GM12878 (cell line): ENCODE data around the gene CCDC68.

ENCODE experiments used
- CBFB ChIP-seq: IDR thresholded peaks from 2 replicates; pipeline ENCODE4 v1.6.1; 2016; ENCODE audit warnings: antibody characterized with exemption, low read depth
- ETV6 ChIP-seq, 2 experiments: fragments of 450-650 bp in 1 of 2; IDR thresholded peaks in 1 of 2; conservative IDR thresholded peaks in 1 of 2; 2 replicates each; pipeline ENCODE4 v1.6.1; 2014; ENCODE audit warnings: antibody characterized with exemption in 1 of 2, borderline replicate concordance in 1 of 2, low read depth in 1 of 2, mild to moderate bottlenecking in 1 of 2, moderate library complexity in 1 of 2
- FOXM1 ChIP-seq: IDR thresholded peaks from 2 replicates; pipeline ENCODE4 v1.6.1; 2012; ENCODE audit warnings: low read depth, mild to moderate bottlenecking, inconsistent platforms, low read length, moderate library complexity
- PAX5 ChIP-seq: IDR thresholded peaks from 2 replicates; pipeline ENCODE4 v1.6.1; 2011; ENCODE audit warnings: low read depth, low read length, borderline replicate concordance
- SP1 ChIP-seq: IDR thresholded peaks from one replicate; pipeline ENCODE4 v1.6.1; 2011; ENCODE audit warnings: low read depth, low read length
- TARDBP ChIP-seq: IDR thresholded peaks from 2 replicates; pipeline ENCODE4 v1.6.1; 2016; ENCODE audit warnings: borderline replicate concordance
- YY1 ChIP-seq: IDR thresholded peaks from 2 replicates; pipeline ENCODE4 v1.6.1; 2011; ENCODE audit warnings: low read depth, mild to moderate bottlenecking, low read length
- TF ChIP-seq, protein P1 (sequence below): IDR thresholded peaks from 2 replicates; pipeline ENCODE4 v1.6.1; 2012; ENCODE audit warnings: low read length, inconsistent platforms
- TF ChIP-seq, protein P2 (sequence below), 3 experiments: IDR thresholded peaks in 2 of 3; conservative IDR thresholded peaks in 1 of 3; 2 replicates each; pipeline ENCODE4 v1.5.1; 2011; ENCODE audit warnings: low read depth in 3 of 3, low read length in 3 of 3, mild to moderate bottlenecking in 3 of 3, control low read depth in 2 of 3, moderate library complexity in 2 of 3, inconsistent platforms in 1 of 3, mixed read lengths in 1 of 3; ENCODE audit not compliant: control insufficient read depth in 2 of 3, insufficient read depth in 1 of 3; ENCODE audit errors: extremely low read depth in 1 of 3
- TF ChIP-seq, protein P3 (sequence below): fragments of 150-350 bp; IDR thresholded peaks from 2 replicates; pipeline ENCODE4 v1.6.1; 2016; ENCODE audit warnings: low read depth, low read length

GRCh38 chr18:54942569-54942968, 16.7 kb downstream of the CCDC68 start:
- TF ChIP-seq SP1, result no peak
- no peak for TF ChIP-seq ETV6 (conservative IDR thresholded peaks at IDR 0.05 in 1 of 2, IDR thresholded peaks at IDR 0.05 in 1 of 2; ENCODE audit: borderline replicate concordance in 1 of 2, low read depth in 1 of 2)
- TF ChIP-seq FOXM1, result no peak
- no peak for TF ChIP-seq TARDBP
- TF ChIP-seq PAX5, result no peak
- TF ChIP-seq, protein P1, sequence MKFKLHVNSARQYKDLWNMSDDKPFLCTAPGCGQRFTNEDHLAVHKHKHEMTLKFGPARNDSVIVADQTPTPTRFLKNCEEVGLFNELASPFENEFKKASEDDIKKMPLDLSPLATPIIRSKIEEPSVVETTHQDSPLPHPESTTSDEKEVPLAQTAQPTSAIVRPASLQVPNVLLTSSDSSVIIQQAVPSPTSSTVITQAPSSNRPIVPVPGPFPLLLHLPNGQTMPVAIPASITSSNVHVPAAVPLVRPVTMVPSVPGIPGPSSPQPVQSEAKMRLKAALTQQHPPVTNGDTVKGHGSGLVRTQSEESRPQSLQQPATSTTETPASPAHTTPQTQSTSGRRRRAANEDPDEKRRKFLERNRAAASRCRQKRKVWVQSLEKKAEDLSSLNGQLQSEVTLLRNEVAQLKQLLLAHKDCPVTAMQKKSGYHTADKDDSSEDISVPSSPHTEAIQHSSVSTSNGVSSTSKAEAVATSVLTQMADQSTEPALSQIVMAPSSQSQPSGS, result no peak
- TF ChIP-seq, protein P2, sequence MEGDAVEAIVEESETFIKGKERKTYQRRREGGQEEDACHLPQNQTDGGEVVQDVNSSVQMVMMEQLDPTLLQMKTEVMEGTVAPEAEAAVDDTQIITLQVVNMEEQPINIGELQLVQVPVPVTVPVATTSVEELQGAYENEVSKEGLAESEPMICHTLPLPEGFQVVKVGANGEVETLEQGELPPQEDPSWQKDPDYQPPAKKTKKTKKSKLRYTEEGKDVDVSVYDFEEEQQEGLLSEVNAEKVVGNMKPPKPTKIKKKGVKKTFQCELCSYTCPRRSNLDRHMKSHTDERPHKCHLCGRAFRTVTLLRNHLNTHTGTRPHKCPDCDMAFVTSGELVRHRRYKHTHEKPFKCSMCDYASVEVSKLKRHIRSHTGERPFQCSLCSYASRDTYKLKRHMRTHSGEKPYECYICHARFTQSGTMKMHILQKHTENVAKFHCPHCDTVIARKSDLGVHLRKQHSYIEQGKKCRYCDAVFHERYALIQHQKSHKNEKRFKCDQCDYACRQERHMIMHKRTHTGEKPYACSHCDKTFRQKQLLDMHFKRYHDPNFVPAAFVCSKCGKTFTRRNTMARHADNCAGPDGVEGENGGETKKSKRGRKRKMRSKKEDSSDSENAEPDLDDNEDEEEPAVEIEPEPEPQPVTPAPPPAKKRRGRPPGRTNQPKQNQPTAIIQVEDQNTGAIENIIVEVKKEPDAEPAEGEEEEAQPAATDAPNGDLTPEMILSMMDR (IDR thresholded peaks at IDR 0.05 in 2 of 3, conservative IDR thresholded peaks at IDR 0.05 in 1 of 3; ENCODE audit: control insufficient read depth in 2 of 3, extremely low read depth in 1 of 3, insufficient read depth in 1 of 3, low read depth in 3 of 3, low read length in 3 of 3), result no peak
- no peak for TF ChIP-seq CBFB
- TF ChIP-seq, protein P3, sequence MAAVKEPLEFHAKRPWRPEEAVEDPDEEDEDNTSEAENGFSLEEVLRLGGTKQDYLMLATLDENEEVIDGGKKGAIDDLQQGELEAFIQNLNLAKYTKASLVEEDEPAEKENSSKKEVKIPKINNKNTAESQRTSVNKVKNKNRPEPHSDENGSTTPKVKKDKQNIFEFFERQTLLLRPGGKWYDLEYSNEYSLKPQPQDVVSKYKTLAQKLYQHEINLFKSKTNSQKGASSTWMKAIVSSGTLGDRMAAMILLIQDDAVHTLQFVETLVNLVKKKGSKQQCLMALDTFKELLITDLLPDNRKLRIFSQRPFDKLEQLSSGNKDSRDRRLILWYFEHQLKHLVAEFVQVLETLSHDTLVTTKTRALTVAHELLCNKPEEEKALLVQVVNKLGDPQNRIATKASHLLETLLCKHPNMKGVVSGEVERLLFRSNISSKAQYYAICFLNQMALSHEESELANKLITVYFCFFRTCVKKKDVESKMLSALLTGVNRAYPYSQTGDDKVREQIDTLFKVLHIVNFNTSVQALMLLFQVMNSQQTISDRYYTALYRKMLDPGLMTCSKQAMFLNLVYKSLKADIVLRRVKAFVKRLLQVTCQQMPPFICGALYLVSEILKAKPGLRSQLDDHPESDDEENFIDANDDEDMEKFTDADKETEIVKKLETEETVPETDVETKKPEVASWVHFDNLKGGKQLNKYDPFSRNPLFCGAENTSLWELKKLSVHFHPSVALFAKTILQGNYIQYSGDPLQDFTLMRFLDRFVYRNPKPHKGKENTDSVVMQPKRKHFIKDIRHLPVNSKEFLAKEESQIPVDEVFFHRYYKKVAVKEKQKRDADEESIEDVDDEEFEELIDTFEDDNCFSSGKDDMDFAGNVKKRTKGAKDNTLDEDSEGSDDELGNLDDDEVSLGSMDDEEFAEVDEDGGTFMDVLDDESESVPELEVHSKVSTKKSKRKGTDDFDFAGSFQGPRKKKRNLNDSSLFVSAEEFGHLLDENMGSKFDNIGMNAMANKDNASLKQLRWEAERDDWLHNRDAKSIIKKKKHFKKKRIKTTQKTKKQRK, result no peak
- TF ChIP-seq YY1, result no peak
